GM21529 (cell line): Measurements from ENCODE around the gene DRC7.
"Not testable (repeated sequence)": the region's sequence is repeated elsewhere in the genome, so short reads cannot be mapped to it uniquely, and the experiment has no call there.

Experiments
- ATAC-seq: cut with Tn5 transposase; IDR thresholded peaks from one replicate; pipeline ENCODE4 v1.9.1; 2021; ENCODE audit not compliant: unreplicated experiment

DRC7 gene

GRCh38 chr16:57732714-57733113, 38.1 kb downstream of the DRC7 start:
- ATAC-seq = no peak

GRCh38 chr16:57734308-57734924, 39.8 kb downstream of the DRC7 start:
- no peak for ATAC-seq

GRCh38 chr16:57734925-57735754, 40.5 kb downstream of the DRC7 start:
- peak; percentile 88 for ATAC-seq

DNA sequence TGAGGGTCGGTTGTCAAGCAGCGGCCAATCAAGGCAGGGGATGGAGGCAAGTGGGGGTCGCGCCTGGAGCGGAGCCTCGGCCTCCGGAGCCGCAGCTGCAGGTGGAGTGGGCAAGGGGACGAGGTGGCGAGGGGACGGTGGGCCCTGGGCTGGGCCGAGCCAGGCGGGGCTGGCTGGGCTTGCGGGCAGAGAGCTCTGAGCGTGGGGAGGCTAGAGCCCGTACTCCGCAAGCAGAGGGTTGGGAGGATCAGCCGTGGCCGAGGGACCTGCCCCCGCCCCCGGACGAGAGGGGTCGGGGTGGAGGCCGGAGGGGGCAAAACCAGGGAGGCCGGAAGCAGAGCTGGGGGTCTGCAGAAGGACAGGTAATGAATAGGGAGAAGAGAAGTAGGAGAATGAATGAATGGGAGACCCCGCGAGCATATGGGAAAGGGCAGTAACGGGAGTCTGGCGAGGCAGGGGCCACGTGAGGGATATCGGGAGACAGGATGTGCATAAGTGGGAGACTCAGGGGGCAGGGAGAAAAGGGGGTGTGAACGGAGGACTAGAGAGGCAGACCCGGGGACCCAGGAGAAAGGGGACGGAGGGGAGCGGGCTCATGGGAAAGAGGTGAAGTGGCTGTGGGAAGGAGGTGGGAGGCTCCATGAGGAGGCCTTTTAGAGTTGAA, 41.3 kb downstream of the DRC7 start, which contains the start of gene KATNB1:
Gene KATNB1 (plus strand): TSS at position 16 of the 664 bp plus-strand sequence. CDS start 1,474 bp downstream, outside the sequence.
- no peak for ATAC-seq

GRCh38 chr16:57736419-57737351, 42.1 kb downstream of the DRC7 start:
- no peak for ATAC-seq

DNA sequence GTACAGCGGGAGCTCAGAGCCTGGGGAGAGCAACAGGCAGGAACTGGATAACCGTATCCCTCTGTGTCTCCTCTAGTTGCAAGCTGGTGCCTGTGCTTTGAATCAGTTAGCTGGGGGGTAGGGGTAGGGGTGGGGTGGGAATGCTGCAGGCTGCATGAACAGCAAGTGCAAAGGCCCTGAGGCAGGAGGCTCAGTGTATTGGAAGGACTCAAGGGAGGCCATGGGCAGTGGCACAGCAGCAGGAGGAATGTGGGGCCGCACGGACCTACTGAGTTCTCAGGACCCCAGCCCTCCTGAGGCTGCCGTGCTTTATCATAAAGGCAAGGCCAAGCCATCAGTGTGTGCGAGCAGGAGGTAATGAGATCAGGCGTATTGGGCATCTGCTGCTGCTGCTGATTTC, 44.2 kb downstream of the DRC7 start:
- no peak for ATAC-seq

DNA sequence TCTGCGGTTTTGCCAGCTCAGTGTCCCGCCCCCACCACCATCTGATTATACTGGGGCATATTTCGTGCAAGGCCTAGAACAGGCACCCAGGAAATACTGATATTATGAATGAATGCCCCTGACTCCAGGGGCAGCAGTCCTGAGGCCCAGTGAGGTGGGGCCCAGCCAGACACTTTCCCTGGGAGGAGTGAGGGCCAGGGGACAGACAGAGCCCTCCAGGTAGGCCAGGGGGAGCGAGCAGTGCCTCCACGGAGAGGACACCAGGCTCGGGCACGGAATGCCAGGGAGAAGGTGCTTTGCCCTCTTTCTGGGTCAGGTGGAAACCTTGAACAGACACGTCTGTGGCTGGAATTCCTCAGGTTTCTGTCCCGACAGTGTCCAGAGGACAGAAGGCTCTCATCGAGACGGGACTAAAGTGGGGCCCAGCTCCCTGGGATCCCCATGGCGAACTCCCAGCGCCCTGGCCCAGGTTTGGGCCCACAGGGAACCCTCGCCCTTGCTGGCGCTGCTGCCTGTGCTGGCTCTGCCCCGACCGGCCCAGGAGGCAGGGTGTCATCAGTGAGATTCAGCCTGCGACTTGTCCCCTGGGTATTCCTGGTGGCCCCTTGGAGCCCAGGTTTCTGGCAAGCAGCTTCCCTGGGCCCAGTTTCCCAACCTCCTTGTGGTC, 45.3 kb downstream of the DRC7 start:
- ATAC-seq = no peak

DNA sequence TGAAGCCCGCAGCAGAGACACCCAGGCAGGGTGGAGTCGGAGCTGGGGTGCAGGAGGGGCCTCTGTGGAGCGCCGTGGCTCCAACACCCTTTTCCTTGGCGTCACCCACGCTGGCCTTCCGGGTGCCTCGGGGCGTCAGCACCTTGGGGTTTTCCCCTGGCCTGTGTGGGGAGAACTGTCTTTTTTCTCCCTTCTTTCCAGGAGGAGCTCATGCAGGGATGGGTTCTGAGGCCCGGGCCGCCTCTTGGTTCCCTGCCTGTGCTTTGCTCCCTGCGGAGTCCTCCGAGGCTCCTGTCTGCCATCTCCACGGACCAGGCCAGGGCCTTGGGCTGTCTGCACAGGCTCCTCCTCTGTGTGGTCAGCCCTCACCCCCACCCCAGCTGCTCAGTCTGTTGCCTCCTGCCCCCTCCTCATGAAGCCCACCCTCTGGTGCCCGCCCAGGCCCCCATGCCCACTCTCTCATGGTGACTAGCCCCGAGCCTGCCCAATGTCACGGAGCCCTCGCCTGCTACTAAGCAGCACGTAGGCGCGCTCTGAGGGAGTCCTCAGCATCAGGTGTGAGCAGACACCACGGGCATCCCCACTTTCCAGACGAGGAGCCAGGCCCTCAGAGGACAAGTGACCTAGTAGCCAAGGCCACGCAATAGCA, 45.9 kb downstream of the DRC7 start:
- no peak for ATAC-seq

DNA sequence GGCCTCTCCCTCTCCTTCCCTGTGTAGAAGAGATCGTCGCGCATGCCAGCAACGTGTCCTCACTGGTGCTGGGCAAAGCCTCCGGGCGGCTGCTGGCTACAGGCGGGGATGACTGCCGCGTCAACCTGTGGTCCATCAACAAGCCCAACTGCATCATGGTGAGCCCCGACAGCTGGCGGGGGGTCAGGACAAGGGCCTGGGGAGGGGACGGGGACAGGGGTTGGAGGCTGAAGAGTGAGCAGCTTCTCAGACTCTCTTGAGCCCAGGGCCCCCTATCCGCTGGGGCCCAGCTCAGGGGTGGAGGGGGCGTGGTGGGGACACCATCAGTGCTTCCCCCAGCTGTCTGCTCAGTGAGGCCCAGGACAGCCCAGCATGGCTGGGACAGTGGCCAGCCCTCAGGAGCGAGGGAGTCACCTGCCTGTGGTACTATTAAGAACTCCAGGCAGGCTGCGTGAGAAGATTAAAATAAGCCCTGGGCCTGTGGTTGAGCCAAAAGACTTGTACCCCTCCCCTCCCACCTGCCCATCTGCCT, 47.1 kb downstream of the DRC7 start:
- ATAC-seq = no peak

- no peak for ATAC-seq
Measured at GRCh38 chr16:57742543-57742942, 47.9 kb downstream of the DRC7 start.

GRCh38 chr16:57743458-57743857, 48.9 kb downstream of the DRC7 start:
- no peak for ATAC-seq

GRCh38 chr16:57743886-57744641, 49.5 kb downstream of the DRC7 start:
- ATAC-seq = no peak

DNA sequence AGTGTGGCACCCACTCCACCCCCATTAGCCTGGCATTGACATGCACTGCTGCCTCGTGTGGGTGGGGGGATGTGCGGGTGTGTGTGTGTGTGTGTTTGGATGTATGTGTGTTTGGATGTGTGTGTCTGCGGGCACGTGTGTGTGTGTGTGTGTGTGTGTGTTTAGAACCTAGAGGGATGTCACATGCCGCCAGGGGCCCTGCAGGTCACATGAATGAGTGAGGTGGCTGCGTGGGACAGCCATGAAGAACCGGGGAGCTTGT, 50.0 kb downstream of the DRC7 start:
- ATAC-seq = no peak

GRCh38 chr16:57745768-57746167, 51.2 kb downstream of the DRC7 start:
- ATAC-seq = no peak

GRCh38 chr16:57746316-57746715, 51.7 kb downstream of the DRC7 start:
- not testable (repeated sequence) for ATAC-seq

GRCh38 chr16:57747091-57747490, 52.5 kb downstream of the DRC7 start:
- no peak for ATAC-seq

GRCh38 chr16:57747496-57747895, 52.9 kb downstream of the DRC7 start:
- no peak for ATAC-seq

GRCh38 chr16:57747996-57748395, 53.4 kb downstream of the DRC7 start:
- ATAC-seq = no peak

DNA sequence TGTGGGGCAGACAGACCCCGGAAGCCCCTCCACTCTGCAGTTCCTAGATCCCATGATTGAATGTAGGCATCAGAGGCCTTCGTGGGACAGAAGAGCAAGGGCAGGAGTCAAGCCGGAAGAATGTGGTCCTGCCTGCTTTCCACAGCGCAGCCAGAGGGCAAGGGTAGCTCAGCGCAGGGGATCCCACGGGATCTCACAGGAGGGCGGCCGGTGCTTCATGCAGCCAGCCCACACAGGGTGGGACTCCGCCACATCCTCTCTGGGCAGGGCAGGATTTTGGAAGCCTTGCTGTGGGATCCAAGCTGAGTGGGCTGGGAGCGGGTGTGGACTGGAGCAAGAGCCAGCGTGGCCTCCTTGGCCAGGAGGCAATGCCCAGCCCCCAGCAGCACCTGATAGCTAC, 54.0 kb downstream of the DRC7 start:
- no peak for ATAC-seq
